ENCODE measurements around the gene MIS12. TPM values are rescaled to one million over a fixed set of nuclear protein-coding genes. Genes with fewer than 3 reads are reported as not detected.

The MIS12 gene
- total RNA-seq, 6 experiments from 2014 or later = 7.1 to 9.4 (median 8.7) TPM

GRCh38 chr17:5508810-5509209 is 22.4 kb downstream of the MIS12 start:
- no peak for DNase-seq
- H3K27ac ChIP-seq = no peak overlapping the region
- no peaks in the 10 kb centered on the region for H3K36me3 ChIP-seq
- no peaks in the 10 kb centered on the region for H3K27me3 ChIP-seq
- no peak for TF ChIP-seq POLR2A (IDR thresholded peaks at IDR 0.05)
- TF ChIP-seq CTCF (IDR thresholded peaks at IDR 0.05) = no peak
- ATAC-seq = no peak
- H3K4me3 ChIP-seq = no peak overlapping the region
- 21% methylated on average over 2 of the region's 4 CpGs for WGBS (ENCODE audit: insufficient coverage, low coverage, low lambda C conversion rate, missing lambda C conversion rate)
- H3K9me3 ChIP-seq = no peaks in the 10 kb centered on the region
- intact Hi-C loops (cut with DNase I) = no loop called here
- H3K4me1 ChIP-seq = no peaks in the 10 kb centered on the region

- no peak overlapping the region for H3K4me3 ChIP-seq
- ATAC-seq (no peak), DNase-seq (no peak)
- no peak overlapping the region for H3K27ac ChIP-seq
- no peaks in the 10 kb centered on the region for H3K36me3 ChIP-seq
- no peaks in the 10 kb centered on the region for H3K4me1 ChIP-seq
- 58% methylated on average over 4 of the region's 8 CpGs for WGBS (ENCODE audit: insufficient coverage, low coverage, low lambda C conversion rate, missing lambda C conversion rate)
- H3K9me3 ChIP-seq = no peaks in the 10 kb centered on the region
- intact Hi-C loops (cut with DNase I) = no loop called here
- H3K27me3 ChIP-seq = no peaks in the 10 kb centered on the region
- TF ChIP-seq POLR2A (IDR thresholded peaks at IDR 0.05) = no peak
- TF ChIP-seq CTCF (IDR thresholded peaks at IDR 0.05) = no peak
These were observed 23.1 kb downstream of the MIS12 start for GRCh38 chr17:5509482-5509881.

GRCh38 chr17:5510771-5511170 is 24.4 kb downstream of the MIS12 start:
- H3K36me3 ChIP-seq = no peaks in the 10 kb centered on the region
- H3K4me1 ChIP-seq = no peaks in the 10 kb centered on the region
- TF ChIP-seq CTCF (IDR thresholded peaks at IDR 0.05) = no peak
- no peak for TF ChIP-seq POLR2A (IDR thresholded peaks at IDR 0.05)
- H3K9me3 ChIP-seq = no peaks in the 10 kb centered on the region
- no peaks in the 10 kb centered on the region for H3K27me3 ChIP-seq
- 81% methylated on average over 7 of the region's 8 CpGs for WGBS (ENCODE audit: insufficient coverage, low coverage, low lambda C conversion rate, missing lambda C conversion rate)
- intact Hi-C loops (cut with DNase I) = no loop called here
- no peak overlapping the region for H3K27ac ChIP-seq
- DNase-seq (no peak), ATAC-seq (no peak)
- no peak overlapping the region for H3K4me3 ChIP-seq

GRCh38 chr17:5511401-5512225 is 25.2 kb downstream of the MIS12 start:
- Histone ChIP-seq H3K27me3 (no peaks in the 10 kb centered on the region), H3K4me3 (no peak overlapping the region), H3K36me3 (no peaks in the 10 kb centered on the region), H3K27ac (no peak overlapping the region), H3K4me1 (no peaks in the 10 kb centered on the region), H3K9me3 (no peaks in the 10 kb centered on the region)
- 41% methylated on average over 10 of the region's 17 CpGs for WGBS (ENCODE audit: insufficient coverage, low coverage, low lambda C conversion rate, missing lambda C conversion rate)
- TF ChIP-seq POLR2A (IDR thresholded peaks at IDR 0.05) (no peak), CTCF (IDR thresholded peaks at IDR 0.05) (no peak)
- DNase-seq (no peak), ATAC-seq (no peak)
- intact Hi-C loops (cut with DNase I) = no loop called here
